CD4-positive, alpha-beta T cell treated with Interleukin-4 for 1 hour (primary cell): ENCODE measurements around the gene ABR.
"Not testable (repeated sequence)": the region's sequence is repeated elsewhere in the genome, so short reads cannot be mapped to it uniquely, and the experiment has no call there.

ENCODE experiments used
- DNase-seq, 2 donors: peaks; one replicate each; pipeline ENCODE4 v3.0.0-alpha.2; 2020 to 2022

ABR gene

DNA sequence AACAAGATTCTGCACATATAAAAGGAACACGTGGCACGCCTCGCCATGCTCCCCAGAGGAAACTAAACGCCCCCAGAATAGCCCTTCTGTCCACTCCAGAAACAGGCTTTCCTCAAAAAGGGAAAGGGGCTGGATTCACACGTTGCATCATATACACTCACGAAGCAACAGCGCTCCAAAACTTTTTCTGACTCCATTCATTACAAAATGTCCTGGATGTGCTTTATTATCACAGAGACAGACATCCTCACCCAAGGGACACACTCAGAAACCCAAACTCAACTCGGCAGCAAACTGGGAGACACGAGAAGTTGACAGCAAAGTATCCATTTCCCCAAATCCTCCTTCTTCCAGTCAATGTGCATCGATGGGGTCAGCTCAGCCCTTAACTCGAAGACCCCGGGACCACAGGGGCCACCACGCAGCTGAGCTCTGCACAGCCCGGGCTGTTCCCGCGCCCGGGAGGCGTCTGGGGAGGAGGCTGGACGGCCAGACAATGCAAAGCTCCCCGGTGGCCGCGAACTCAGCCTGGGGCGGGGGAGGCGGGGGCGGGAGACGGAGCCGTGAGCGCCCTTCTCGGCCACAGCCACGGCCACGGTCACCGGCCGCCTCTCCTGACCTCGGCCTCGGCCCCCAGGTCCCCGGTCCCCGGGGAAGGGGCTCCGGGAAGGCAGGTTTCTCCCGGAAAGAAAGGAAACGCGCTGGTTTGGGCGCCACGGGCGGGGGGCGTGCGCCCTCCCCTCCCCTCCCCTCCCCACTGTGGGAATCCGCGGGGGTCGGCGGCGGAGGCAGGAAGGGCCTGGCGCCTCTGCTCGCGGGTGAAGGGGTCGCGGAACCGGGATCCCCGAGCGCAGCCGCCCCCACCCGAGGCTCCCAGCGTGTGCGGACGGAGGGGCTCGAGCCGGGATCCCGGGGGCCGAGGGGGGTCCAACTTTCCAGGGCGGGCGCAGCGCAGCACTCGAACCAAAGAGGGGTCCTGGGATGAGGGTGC, 201.4 kb downstream of the ABR start:
- no peak for DNase-seq

DNA sequence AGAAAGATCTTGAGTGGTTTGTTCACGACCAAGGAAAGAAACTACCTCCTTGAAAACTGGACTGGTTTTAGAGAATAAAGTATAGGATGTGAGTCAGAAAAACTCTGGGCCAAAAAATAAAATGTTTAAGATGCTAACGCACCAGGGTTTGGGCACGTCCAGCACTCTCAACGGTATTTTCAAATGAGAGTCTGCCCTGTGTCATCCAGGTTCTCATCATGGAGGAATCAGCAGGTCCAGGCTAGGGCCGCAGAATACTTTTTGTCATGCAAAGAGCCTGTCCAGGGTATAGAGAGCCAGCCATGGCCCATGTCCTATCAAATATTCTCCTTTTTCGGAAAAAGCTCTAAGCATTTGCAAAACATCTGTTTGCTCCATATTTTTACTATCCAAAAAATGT, 202.6 kb downstream of the ABR start:
- DNase-seq = no peak

DNA sequence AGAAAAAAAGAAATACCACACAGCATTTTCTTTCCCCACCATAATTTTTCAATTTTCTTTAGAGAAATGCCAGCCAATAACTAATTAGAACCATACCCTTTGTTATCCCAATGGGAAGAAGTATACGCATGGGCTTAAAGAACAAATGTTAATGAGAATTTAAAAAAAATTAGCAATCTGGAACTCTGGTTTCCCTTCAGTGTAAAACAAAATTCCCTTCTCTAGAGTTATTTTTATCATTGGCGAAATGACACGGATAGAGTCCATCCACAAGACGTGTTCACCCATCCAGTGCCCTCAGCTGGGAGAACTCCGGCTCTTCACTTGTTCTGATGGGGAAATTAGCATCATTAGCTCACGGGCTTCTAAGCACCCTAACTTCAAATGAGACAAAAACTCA, 203.5 kb downstream of the ABR start:
- DNase-seq = no peak

DNA sequence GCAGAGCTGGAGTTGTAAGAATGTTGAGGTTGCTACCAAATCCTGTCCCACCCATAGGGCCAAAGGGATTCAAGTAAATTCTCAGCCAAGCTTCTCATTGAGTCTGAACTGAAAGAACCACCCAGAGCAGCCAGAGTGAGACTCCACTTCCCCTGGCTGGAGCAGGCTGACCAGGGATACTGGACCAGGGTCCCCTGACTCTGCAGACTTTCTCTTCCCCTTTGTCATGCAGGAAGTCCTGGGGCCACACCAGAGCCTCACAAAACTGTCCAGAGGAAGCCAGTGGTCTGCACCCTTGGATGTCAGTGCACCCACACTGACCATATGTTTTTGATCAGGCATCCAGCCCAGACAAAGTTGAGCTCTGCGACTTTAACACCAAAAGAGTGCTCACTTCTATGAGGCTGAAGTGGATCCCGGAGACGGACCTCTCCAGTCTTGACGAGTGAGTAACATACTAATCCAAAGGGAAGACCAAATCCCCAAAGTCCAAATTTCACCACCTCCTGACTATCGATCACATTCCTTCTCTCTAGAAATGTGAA, 204.3 kb downstream of the ABR start:
- DNase-seq = no peak

DNA sequence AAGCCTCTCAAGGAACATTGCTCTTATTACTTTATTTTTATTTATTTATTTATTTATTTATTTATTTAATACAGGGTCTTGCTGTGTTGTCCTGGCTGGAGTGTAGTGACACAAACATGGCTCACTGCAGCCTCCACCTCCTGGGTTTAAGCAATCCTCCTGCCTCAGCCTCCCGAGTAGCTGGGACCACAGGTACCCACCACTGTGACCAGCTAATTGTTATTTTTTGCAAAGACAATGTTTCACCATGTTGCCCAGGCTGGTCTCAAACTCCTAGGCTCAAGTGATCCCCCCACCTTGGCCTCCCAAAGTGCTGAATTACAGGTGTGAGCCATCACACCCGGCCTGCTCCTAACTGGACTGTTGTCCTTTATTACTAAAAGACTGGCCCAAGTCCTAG, 205.0 kb downstream of the ABR start:
- not testable (repeated sequence) for DNase-seq

DNA sequence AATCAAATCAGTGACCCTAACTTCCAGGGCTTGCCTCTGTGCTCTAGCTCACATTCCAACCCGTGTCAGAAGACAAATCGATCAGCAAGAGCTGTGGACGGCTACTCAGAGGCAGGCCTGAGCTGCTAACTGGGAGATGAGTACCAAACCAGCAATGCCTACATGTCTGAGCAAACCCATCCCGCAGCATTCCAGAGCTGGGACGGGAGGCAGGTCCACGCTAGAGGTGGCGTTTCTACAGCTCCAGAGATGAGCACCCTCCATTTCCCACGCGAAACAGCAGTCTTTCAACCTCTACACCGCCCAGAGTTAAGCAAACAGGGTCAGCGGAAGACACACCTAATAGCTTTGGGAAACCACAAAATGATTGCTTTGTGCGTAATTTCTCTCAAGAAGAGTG, 206.7 kb downstream of the ABR start:
- DNase-seq = no peak

DNA sequence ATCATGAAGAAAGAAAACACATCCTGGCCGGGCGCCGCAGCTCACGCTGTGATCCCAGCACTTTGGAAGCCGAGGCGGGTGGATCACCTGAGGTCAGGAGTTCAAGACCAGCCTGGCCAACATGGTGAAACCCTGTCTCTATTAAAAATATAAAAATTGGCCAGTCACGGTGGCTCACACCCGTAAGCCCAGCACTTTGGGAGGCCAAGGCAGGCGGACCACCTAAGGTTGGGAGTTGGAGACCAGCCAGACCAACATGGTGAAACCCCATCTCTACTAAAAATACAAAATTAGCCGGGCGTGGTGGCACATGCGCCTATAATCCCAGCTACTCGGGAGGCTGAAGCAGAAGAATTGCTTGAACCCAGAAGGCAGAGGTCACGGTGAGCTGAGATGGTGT, 207.9 kb downstream of the ABR start:
- not testable (repeated sequence) for DNase-seq

DNA sequence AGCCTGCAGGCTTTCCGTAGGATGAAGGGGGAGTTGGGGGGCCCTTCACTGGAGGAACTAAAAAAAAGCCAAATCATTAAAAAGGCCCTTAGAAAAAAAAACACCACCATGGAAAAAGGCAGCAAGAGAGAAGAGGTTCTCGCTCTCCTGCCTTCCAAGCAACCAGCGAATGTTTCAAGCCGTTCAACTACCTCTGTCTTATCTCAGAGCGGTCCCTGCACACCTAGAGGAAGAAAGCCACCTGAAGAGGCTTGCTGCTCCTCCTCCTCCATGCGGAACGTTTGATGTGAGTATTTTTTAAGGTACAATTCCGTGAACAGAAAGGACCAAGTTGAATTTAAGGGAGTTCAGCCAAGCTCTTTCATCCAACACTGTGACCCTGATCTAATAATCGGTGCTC, 209.4 kb downstream of the ABR start:
- no peak for DNase-seq

DNA sequence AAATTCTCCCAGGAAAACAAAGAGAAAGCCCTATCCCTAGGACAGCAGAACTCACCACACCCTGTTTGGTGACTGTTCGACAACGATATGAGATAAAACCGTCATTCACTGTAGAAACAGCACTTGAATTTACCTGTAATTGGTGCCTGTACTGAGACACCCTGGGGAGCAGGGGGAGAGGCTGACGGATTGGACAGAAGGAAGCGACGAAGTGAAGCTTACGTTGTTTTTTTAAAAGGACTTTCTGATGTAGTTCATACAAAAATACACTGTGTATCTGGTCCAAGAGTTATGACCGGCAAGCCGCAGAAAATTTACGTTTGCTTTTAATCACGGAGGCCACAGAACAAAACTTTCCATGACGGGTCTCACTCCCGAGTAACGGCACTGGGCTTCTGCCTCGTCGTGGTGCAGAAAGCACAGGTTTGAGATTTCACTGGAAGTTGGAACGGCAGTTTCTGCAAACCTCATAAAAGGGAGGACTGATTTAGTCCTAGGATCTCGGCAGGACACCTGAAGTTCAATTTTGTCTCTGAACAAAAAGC, 209.9 kb downstream of the ABR start:
- DNase-seq = no peak

DNA sequence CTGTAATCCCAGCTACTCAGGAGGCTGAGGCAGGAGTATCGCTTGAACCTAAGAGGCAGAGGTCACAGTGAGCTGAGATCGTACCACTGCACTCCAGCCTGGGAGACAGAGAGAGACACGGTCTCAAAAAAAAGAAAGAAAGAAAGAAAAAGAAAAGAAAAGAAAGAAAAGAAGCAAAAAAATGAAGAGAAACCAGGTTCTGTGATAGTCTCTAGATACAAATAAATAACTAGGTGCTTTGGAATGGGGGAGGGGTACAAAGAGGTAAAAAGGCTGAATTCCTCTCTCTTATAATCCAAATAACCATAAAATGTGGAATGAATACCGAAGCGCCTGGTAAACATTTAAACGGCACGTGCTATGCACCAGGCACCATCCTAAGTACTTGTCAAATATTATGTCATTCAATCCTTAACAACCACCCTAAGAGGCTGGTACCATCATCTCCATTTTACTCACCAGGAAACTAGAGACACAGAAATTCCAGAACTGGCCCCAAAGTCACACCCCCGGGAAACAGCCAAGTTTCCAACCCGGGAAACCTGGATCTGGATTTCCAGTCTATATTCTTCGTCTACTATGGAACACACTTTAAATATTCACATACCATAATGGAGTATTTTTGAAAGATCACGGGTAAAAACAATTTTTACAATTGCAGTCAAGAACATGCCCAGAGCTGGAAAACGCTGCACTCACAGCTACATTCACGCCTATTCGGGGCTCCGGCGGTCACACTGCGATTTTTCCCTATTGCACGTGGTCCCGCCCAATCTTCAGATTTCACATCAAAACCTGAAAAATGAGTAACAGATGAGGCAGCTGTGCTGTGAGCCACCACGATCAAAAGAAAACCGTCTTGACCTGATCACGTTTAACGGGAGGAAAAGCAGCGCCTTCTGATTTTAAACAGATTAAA, 210.7 kb downstream of the ABR start:
- no peak for DNase-seq

DNA sequence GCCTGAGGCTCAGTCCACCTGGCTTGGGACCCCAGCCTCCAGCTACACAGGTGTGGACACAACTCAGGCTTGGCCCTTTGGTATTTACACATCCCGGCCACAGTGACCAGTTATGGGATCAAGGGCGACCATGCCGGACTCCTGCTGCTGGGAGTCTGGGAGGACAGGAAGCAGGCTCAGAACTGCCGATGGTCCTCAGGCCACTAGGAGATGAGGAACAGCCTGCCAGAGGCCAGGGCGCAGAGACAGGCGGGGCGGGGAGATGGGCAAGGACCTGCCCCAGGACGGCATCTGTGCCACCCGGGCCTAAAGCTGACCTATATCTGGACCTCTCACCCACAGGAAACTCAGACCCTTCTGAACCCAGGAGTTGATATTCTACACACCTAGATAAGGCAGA, 212.7 kb downstream of the ABR start:
- DNase-seq = no peak

DNA sequence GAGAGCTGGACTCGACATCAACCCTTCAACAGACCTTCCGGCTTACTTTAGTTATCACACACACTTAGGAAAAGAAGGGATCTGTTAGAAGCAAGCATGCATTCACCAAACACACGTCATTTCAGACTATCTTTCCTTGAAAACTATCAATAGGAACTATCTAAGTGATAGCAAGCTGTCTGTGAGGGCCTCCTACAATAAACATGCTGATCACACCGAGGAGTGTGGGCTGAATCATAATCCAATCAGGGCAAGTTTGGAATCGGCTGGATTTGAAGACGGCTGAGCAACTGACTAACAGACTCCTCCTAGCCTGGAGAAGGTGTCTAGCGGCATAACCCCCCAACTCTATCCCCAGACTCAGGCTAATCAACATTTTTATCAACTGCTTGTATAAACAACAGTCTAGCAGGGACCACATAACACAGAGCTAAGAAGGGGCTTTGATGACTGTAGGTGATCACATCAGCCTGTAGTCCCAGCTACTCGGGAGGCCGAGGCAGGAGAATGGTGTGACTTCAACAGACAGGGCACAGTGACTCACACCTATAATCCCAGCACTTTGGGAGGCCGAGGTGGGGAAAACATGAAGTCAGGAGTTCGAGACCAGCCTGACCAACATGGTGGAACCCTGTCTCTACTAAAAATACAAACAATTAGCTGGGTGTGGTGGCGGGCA, 214.3 kb downstream of the ABR start:
- DNase-seq = no peak

DNA sequence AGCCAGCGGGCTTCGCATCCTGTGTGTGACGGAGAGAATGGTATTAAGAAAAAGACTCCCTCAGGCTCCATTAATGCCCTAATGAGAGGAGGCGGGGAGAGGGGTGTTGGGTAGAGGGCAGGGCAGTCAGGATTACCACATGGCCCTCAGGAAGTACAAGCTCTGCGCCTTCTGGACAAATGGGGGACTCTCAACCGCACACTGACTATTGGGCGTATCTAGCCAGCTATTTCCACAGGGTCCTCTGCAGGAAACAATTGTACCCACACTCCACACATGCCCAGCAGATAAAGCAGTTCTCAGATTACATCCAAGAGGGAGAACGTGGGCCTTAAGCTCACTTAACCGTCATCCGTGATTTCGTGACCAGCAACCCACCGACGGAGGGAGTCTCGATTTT, 214.9 kb downstream of the ABR start:
- no peak for DNase-seq

DNA sequence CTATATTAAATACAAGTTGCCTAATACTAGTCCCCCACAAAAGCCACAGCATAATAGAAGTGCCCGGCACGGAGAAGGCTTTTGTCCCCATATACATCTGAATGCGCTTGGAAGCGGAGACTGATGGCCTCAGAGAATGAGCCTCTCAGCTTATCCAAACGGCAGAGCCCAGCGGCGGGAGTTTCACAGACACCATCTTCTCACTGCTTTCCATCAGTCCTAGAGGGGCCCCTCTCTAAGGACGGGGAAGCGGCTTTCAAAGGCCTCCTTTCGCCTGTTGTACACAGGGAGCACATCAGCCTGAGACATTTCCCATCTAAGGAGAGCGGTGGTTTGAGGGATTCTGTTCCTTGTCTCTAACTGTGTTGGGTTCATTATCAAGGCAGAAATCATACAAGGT, 217.1 kb downstream of the ABR start:
- DNase-seq = no peak

DNA sequence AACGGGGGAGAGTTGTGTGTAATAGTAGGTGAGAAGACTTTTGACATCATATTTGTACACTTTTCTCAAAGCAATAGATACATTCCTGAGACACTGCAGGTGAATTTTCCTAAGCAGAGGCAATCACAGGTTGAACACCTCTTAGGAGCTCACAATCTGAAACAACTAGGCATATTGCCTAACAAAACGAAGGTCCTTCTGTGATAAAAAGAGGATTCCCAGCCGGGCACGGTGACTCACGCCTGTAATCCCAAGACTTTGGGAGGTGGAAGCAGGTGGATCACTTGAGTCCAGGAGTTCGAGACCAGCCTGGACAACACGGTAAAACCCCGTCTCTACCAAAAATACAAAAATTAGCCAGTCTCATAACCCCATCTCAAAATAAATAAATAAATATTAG, 217.6 kb downstream of the ABR start:
- no peak for DNase-seq

DNA sequence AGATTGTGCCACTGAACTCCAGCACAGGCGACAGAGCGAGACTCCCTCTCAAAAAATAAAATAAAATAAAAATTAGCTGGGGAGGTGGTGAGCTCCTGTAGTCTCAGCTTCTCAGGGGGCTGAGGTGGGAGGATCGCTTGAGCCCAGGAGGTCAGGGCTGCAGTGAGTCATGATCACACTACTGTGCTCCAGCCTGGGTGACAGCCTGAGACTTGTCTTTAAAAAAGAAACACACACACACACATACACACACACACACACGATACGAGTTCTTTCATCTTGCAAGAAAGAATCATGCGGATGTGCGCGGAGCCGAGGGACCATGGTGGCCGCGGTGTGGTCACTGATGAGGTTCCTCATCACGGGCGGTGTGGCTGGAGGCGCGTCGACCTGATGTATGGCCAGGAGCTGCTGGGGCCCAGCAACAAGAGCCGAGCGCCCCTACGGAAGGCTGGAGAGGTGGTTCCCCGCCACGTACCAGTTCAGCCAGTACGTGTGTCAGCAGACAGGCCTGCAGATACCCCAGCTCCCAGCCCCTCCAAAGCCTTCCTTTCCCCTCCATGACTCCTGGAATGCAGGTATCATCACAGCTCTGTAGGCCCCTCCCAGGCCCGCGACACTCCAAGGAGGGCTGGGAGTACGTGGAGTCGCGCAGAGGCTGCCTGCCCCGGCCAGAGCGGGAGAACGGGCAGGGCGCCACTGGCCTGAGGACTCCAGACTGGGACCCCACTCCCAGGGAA, 220.9 kb downstream of the ABR start:
- no peak for DNase-seq

DNA sequence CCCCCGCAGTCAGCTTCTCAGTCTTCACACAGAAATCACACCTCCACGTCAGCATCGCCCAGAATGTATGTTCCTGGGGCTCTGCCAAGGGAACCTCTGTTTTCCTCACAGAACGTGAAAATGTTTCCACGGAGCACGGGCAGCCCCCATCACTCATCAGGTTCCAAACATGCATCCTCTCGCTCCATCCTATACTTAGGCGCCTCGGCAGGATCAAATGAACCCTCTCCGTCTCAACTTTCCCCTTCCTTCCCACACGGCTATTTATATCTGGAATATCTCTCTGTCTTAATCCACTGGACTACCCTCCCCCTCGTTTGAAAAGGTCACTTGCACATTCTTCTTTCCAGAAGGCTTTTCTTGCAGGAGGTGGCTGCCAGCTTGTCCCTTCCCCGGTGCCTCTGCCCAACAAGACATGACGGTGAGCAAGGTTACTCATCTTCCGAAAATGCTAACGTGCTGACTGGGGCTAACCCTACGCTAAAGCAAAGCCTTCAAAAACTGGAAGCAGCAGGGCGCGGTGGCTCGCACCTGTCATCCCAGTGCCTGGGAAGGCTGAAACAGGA, 221.8 kb downstream of the ABR start:
- DNase-seq = no peak

DNA sequence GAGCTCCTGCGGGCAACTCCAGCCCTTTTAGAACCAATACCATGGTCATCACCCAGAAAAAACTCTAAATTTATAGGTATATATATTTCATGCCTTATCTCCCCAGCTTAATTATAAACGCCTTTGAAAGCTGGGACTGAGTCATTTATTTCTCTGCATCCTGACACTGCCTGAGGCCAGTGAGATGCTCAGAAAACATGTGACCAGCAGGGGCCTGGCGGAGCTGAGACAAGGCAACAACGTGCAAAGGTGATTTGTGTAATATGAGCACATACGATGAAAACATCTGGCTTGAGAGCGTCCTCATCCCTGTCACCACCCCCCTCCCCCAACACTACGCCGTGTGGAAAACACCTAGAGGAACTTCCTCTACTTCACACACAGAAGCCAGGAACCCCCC, 222.9 kb downstream of the ABR start:
- DNase-seq = no peak

DNA sequence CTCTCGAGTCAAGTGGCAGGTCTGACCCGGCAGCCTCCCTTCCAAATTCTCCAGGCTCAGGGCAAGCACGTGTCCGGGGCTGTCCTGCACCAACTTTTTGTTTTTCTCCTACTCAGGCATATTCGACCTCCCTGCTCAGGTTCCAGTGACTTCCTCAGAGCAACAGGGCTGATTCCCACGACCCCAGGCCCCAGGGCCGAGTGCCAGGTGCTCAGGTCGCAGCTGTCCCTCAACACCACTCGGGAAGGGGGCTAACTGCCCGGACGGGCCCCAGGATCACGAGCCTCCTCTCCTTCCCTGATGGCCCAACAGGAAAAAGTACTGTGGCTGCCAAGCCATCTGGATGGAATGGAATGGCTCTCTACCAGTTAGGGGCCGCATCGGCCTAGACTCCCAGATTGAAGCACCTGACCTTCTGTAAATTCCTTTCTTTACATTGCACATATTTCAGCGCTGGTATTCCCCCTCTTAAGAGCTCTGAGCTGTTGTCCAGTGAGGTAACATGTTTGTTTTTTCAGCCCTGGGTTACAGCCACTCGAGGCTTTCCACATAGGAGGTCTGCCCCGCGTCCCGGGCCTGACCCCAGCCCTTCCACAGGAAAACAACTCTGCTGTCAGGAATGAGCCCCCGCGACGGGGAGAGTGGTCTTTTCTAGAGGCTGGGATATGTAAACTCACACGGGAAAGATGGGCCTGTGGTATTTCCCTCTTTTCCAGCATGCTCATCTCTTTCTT, 225.2 kb downstream of the ABR start:
- DNase-seq = no peak

DNA sequence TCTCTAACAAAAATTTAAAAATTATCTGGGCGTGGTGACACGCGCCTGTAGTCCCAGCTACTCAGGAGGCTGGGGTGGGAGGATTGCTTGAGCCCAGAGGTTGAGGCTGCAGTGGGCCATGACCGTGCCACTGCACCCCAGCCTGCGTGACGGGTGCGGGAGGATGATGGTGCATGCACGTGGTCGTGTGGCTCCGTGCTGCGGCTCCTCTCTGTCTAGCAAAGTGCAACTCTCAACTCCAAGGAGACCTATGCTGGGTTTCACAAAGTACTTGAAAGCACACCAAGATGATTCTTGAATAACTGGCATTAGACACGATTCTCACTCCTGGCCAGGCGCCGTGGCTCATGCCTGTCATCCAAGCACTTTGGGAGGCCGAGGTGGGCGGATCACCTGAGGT, 226.0 kb downstream of the ABR start:
- no peak for DNase-seq
